HL-60/S4 (cell line): ENCODE measurements around the gene ST6GALNAC5.

Experiments used
- in situ Hi-C: fragments of 300-500 bp; cut with MboI; formaldehyde crosslinking; loops from 2 replicates; pipeline ENCODE4 v1.14.3; 2022; ENCODE audit warnings: low sequenced_read_pairs

The ST6GALNAC5 gene

GRCh38 chr1:77039739-77040138 is 172.5 kb downstream of the ST6GALNAC5 start:
- in situ Hi-C loops = no loop called here

- in situ Hi-C loops = no loop called here
Observed at GRCh38 chr1:77040826-77041225, 173.5 kb downstream of the ST6GALNAC5 start.

GRCh38 chr1:77044133-77044849 is 177.0 kb downstream of the ST6GALNAC5 start:
- in situ Hi-C loops = no loop called here

GRCh38 chr1:77047575-77047974 is 180.3 kb downstream of the ST6GALNAC5 start:
- in situ Hi-C loops = no loop called here

GRCh38 chr1:77047978-77048614 is 180.8 kb downstream of the ST6GALNAC5 start:
- in situ Hi-C loops = no loop called here

- in situ Hi-C loops = no loop called here
Observed at GRCh38 chr1:77048615-77049005, 181.3 kb downstream of the ST6GALNAC5 start.

- in situ Hi-C loops = no loop called here
Observed at GRCh38 chr1:77051425-77051824, 184.1 kb downstream of the ST6GALNAC5 start.

GRCh38 chr1:77056525-77056924 is 189.2 kb downstream of the ST6GALNAC5 start:
- in situ Hi-C loops = no loop called here

- in situ Hi-C loops = no loop called here
Observed at GRCh38 chr1:77057994-77058585, 190.8 kb downstream of the ST6GALNAC5 start.

GRCh38 chr1:77060000-77060399 is 192.7 kb downstream of the ST6GALNAC5 start:
- in situ Hi-C loops = no loop called here

GRCh38 chr1:77061162-77061561 is 193.9 kb downstream of the ST6GALNAC5 start:
- in situ Hi-C loops = no loop called here

- in situ Hi-C loops = no loop called here
Observed at GRCh38 chr1:77063118-77063517, 195.8 kb downstream of the ST6GALNAC5 start.

- in situ Hi-C loops = no loop called here
Observed at GRCh38 chr1:77064246-77064645, 197.0 kb downstream of the ST6GALNAC5 start.

GRCh38 chr1:77065693-77066342 is 198.5 kb downstream of the ST6GALNAC5 start:
- in situ Hi-C loops = no loop called here

- in situ Hi-C loops = no loop called here
Observed at GRCh38 chr1:77068013-77068412, 200.7 kb downstream of the ST6GALNAC5 start.

- in situ Hi-C loops = no loop called here
Observed at GRCh38 chr1:77076759-77077158, 209.5 kb downstream of the ST6GALNAC5 start.

- in situ Hi-C loops = no loop called here
Observed at GRCh38 chr1:77081834-77082233, 214.6 kb downstream of the ST6GALNAC5 start.

- in situ Hi-C loops = no loop called here
Observed at GRCh38 chr1:77084457-77084856, 217.2 kb downstream of the ST6GALNAC5 start.

GRCh38 chr1:77085109-77085508 is 217.8 kb downstream of the ST6GALNAC5 start:
- in situ Hi-C loops = no loop called here

GRCh38 chr1:77089756-77090155 is 222.5 kb downstream of the ST6GALNAC5 start:
- in situ Hi-C loops = no loop called here

GRCh38 chr1:77095236-77095635 is 228.0 kb downstream of the ST6GALNAC5 start:
- in situ Hi-C loops = no loop called here
